HG02623 (cell line): ENCODE data around the gene TSEN2.
"Not testable (repeated sequence)": the region's sequence is repeated elsewhere in the genome, so short reads cannot be mapped to it uniquely, and the experiment has no call there.

Source experiments
- ATAC-seq: cut with Tn5 transposase; IDR thresholded peaks from one replicate; pipeline ENCODE4 v1.9.1; 2021; ENCODE audit warnings: moderate library complexity; ENCODE audit not compliant: unreplicated experiment

Gene TSEN2

GRCh38 chr3:12451960-12452359, 32.3 kb upstream of the TSEN2 start:
- ATAC-seq, result no peak

GRCh38 chr3:12452361-12453330, 31.6 kb upstream of the TSEN2 start:
- ATAC-seq, result no peak

- no peak for ATAC-seq
Observed at GRCh38 chr3:12454076-12454815, 30.0 kb upstream of the TSEN2 start.

GRCh38 chr3:12454816-12455121, 29.5 kb upstream of the TSEN2 start:
- ATAC-seq, result no peak

GRCh38 chr3:12455740-12456139, 28.5 kb upstream of the TSEN2 start:
- ATAC-seq, result no peak

GRCh38 chr3:12456441-12456840, 27.8 kb upstream of the TSEN2 start:
- ATAC-seq, result no peak

GRCh38 chr3:12457380-12457779, 26.9 kb upstream of the TSEN2 start:
- ATAC-seq, result not testable (repeated sequence)

GRCh38 chr3:12458901-12459300, 25.4 kb upstream of the TSEN2 start:
- ATAC-seq, result no peak

GRCh38 chr3:12460127-12460526, 24.2 kb upstream of the TSEN2 start:
- no peak for ATAC-seq

GRCh38 chr3:12461097-12461649, 23.1 kb upstream of the TSEN2 start:
- ATAC-seq, result no peak

- ATAC-seq, result no peak
Observed at GRCh38 chr3:12462159-12462947, 21.9 kb upstream of the TSEN2 start.

GRCh38 chr3:12463686-12464085, 20.6 kb upstream of the TSEN2 start:
- no peak for ATAC-seq

GRCh38 chr3:12464181-12464580, 20.1 kb upstream of the TSEN2 start:
- no peak for ATAC-seq

- ATAC-seq, result no peak
Observed at GRCh38 chr3:12465151-12465835, 19.0 kb upstream of the TSEN2 start.

- ATAC-seq, result no peak
Observed at GRCh38 chr3:12465836-12466225, 18.4 kb upstream of the TSEN2 start.

- no peak for ATAC-seq
Observed at GRCh38 chr3:12467746-12468145, 16.5 kb upstream of the TSEN2 start.

- ATAC-seq, result no peak
Observed at GRCh38 chr3:12468276-12468675, 16.0 kb upstream of the TSEN2 start.

GRCh38 chr3:12468757-12469156, 15.5 kb upstream of the TSEN2 start:
- no peak for ATAC-seq

- ATAC-seq, result not testable (repeated sequence)
Observed at GRCh38 chr3:12469222-12469621, 15.1 kb upstream of the TSEN2 start.

GRCh38 chr3:12470111-12470510, 14.2 kb upstream of the TSEN2 start:
- ATAC-seq, result no peak

GRCh38 chr3:12470680-12471079, 13.6 kb upstream of the TSEN2 start:
- no peak for ATAC-seq
